Inflammatory macrophage treated with lipopolysaccharide for 1 hour (primary cell): ENCODE data around the gene ROGDI.
A peak's percentile ranks its signal among the peaks of the same experiment; 100 is the strongest.

ENCODE experiments used
- DNase-seq, 2 donors: peaks; one replicate each; pipeline ENCODE4 v3.0.0-alpha.2; 2020 to 2022

ROGDI gene

GRCh38 chr16:4813251-4814003 is 11.0 kb upstream of the ROGDI start:
- DNase-seq, result no peak

- no peak for DNase-seq
Observed at GRCh38 chr16:4811773-4812172, 9.3 kb upstream of the ROGDI start.

GRCh38 chr16:4811242-4811641 is 8.8 kb upstream of the ROGDI start:
- DNase-seq, result no peak

GRCh38 chr16:4806280-4806679 is 3.8 kb upstream of the ROGDI start:
- DNase-seq, result no peak

GRCh38 chr16:4805231-4805630 is 2.8 kb upstream of the ROGDI start:
- DNase-seq, result no peak

GRCh38 chr16:4803898-4804762 is 1.7 kb upstream of the ROGDI start:
- DNase-seq, result no peak

- peak; percentile 58 to 63 for DNase-seq
Observed at GRCh38 chr16:4803401-4803844, 990 bp upstream of the ROGDI start.

GRCh38 chr16:4802659-4803287 is 340 bp upstream of the ROGDI start:
- peak; percentile 89 to 90 for DNase-seq

- DNase-seq, result no peak
Observed at GRCh38 chr16:4801051-4801961, 1.1 kb downstream of the ROGDI start.

GRCh38 chr16:4800290-4801041 is 2.0 kb downstream of the ROGDI start:
- peak; percentile 13 to 35 for DNase-seq

- no peak for DNase-seq
Observed at GRCh38 chr16:4799171-4799855, 3.1 kb downstream of the ROGDI start.

- no peak for DNase-seq
Observed at GRCh38 chr16:4798456-4798855, 4.0 kb downstream of the ROGDI start.

- no peak for DNase-seq
Observed at GRCh38 chr16:4797805-4798252, 4.6 kb downstream of the ROGDI start.

GRCh38 chr16:4796982-4797804 is 5.2 kb downstream of the ROGDI start:
- no peak for DNase-seq

- no peak for DNase-seq
Observed at GRCh38 chr16:4795828-4796572, 6.4 kb downstream of the ROGDI start.

GRCh38 chr16:4795181-4795827 is 7.1 kb downstream of the ROGDI start, which contains the start of gene SMIM22:
Gene SMIM22, plus strand, starts transcription at chr16:4795369. Its CDS starts 366 bp downstream, at chr16:4795735.
- no peak for DNase-seq

- no peak for DNase-seq
Observed at GRCh38 chr16:4792951-4793513, 9.4 kb downstream of the ROGDI start.

GRCh38 chr16:4790871-4791270 is 11.6 kb downstream of the ROGDI start:
- DNase-seq, result peak in 1 of 2 donors; percentile 40
